Loucy (cell line): Measurements from ENCODE around the gene ASB14.

Source experiments
- EZH2phosphoT487 ChIP-seq: fragments of 200-600 bp; IDR thresholded peaks from 2 replicates; pipeline ENCODE4 v1.6.1; 2018; ENCODE audit warnings: antibody characterized with exemption, mild to moderate bottlenecking, moderate library complexity, borderline replicate concordance
- TF ChIP-seq, protein P1 (sequence below): fragments of 200-600 bp; sonication (generic); conservative IDR thresholded peaks from 2 replicates; pipeline ENCODE4 v1.5.1; 2014; ENCODE audit warnings: mild to moderate bottlenecking, antibody characterized with exemption, low read length

GRCh38 chr3:57298041-57298440 is 5.6 kb upstream of the ASB14 start:
- TF ChIP-seq, protein P1, sequence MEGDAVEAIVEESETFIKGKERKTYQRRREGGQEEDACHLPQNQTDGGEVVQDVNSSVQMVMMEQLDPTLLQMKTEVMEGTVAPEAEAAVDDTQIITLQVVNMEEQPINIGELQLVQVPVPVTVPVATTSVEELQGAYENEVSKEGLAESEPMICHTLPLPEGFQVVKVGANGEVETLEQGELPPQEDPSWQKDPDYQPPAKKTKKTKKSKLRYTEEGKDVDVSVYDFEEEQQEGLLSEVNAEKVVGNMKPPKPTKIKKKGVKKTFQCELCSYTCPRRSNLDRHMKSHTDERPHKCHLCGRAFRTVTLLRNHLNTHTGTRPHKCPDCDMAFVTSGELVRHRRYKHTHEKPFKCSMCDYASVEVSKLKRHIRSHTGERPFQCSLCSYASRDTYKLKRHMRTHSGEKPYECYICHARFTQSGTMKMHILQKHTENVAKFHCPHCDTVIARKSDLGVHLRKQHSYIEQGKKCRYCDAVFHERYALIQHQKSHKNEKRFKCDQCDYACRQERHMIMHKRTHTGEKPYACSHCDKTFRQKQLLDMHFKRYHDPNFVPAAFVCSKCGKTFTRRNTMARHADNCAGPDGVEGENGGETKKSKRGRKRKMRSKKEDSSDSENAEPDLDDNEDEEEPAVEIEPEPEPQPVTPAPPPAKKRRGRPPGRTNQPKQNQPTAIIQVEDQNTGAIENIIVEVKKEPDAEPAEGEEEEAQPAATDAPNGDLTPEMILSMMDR: no peak
- TF ChIP-seq EZH2phosphoT487: no peak
